Measurements from ENCODE around the gene CCR7. TPM values are rescaled to one million over a fixed set of nuclear protein-coding genes. Genes with fewer than 3 reads are reported as not detected.

Gene CCR7
- total and polyA plus RNA-seq, 2 of the 8 experiments (the other 6 are each of a cell fraction or from before 2014, with no cell fraction given) = 0.12 to 0.17 TPM

- no peak overlapping the region for H2AK5ac ChIP-seq (ENCODE audit: low read depth, low read length)
- no peak overlapping the region for H3K18ac ChIP-seq (ENCODE audit: extremely low read depth, low read length)
- H3K9me3 ChIP-seq (ENCODE audit: insufficient read depth in 2 of 2, low read depth in 1 of 2, low read length in 1 of 2) = no peaks in the 10 kb centered on the region
- H3K79me1 ChIP-seq (ENCODE audit: low read depth, low read length) = no peaks in the 10 kb centered on the region
- CTCF ChIA-PET (ENCODE audit: partially characterized antibody) = interaction anchor here (1.1 to 1.3 kb wide), 3 partner anchors 16 to 38 kb away, joined by 3 to 6 read pairs (median 3); no protein-coding TSS in a partner anchor
- H2BK15ac ChIP-seq (ENCODE audit: low read length) = no peak overlapping the region
- no peak overlapping the region for H3K56ac ChIP-seq (replicated peaks; ENCODE audit: insufficient read length, low read depth, low read length)
- no peak overlapping the region for H3K27ac ChIP-seq (ENCODE audit: low read depth, low read length)
- H4K20me1 ChIP-seq (replicated peaks in 1 of 2; ENCODE audit: control insufficient read depth in 1 of 2, insufficient read depth in 2 of 2, low read length in 2 of 2) = no peaks in the 10 kb centered on the region
- H2BK5ac ChIP-seq (ENCODE audit: low read depth, low read length) = no peak overlapping the region
- H3K23ac ChIP-seq (ENCODE audit: insufficient read length) = no peak overlapping the region
- TF ChIP-seq ATF2 (IDR thresholded peaks at IDR 0.05; ENCODE audit: low read length) = no peak
- no peak for TF ChIP-seq HDAC2 (IDR thresholded peaks at IDR 0.05; ENCODE audit: borderline replicate concordance in 1 of 2, low read depth in 2 of 2, low read length in 2 of 2)
- TF ChIP-seq TBP (IDR thresholded peaks at IDR 0.05; ENCODE audit: low read depth, low read length) = no peak
- TF ChIP-seq CBX8 (IDR thresholded peaks at IDR 0.05; ENCODE audit: borderline replicate concordance, low read depth, low read length) = no peak
- TF ChIP-seq CTBP2 (IDR thresholded peaks at IDR 0.05; ENCODE audit: borderline replicate concordance, insufficient read depth, insufficient read length, low read length) = no peak
- TF ChIP-seq SRF (IDR thresholded peaks at IDR 0.05; ENCODE audit: low read depth, low read length) = no peak
- no peak for TF ChIP-seq RXRA (IDR thresholded peaks at IDR 0.05; ENCODE audit: insufficient read depth, low read depth, low read length)
- TF ChIP-seq KDM1A (IDR thresholded peaks at IDR 0.05; ENCODE audit: borderline replicate concordance, low read length) = no peak
- TF ChIP-seq NANOG (IDR thresholded peaks at IDR 0.05; ENCODE audit: insufficient read depth, low read depth, low read length, poor library complexity, severe bottlenecking) = no peak
- no peak for TF ChIP-seq POLR2A (IDR thresholded peaks at IDR 0.05; ENCODE audit: control extremely low read depth in 1 of 2, low read depth in 2 of 2, low read length in 2 of 2)
- TF ChIP-seq BRCA1 (IDR thresholded peaks at IDR 0.05; ENCODE audit: low read depth, low read length) = no peak
- H2BK20ac ChIP-seq (ENCODE audit: low read length) = no peak overlapping the region
- no peaks in the 10 kb centered on the region for H3K79me2 ChIP-seq (ENCODE audit: control insufficient read depth in 1 of 2, insufficient read depth in 2 of 2, low read length in 2 of 2)
- no peaks in the 10 kb centered on the region; a peak in 1 of 7 replicates for H3K27me3 ChIP-seq (replicated peaks in 1 of 4; ENCODE audit: control insufficient read depth in 3 of 4, extremely low read depth in 1 of 4, insufficient read depth in 3 of 4, low read length in 3 of 4)
- FAIRE-seq (no peak), DNase-seq (ENCODE audit: low read depth in 1 of 2, low spot score in 2 of 2) (no peak)
- no peak overlapping the region for H3K14ac ChIP-seq (ENCODE audit: insufficient read length)
- H2AFZ ChIP-seq (ENCODE audit: low read length) = no peak overlapping the region
- no peak overlapping the region for H3K4me2 ChIP-seq (ENCODE audit: insufficient read depth in 1 of 2, low read depth in 2 of 2, low read length in 2 of 2)
- no peak overlapping the region for H2BK12ac ChIP-seq (ENCODE audit: low read depth, low read length)
- no peaks in the 10 kb centered on the region for H3K23me2 ChIP-seq (ENCODE audit: low read depth, low read length)
- H2BK120ac ChIP-seq (replicated peaks; ENCODE audit: low read depth, low read length) = no peak overlapping the region
- POLR2A ChIA-PET (ENCODE audit: partially characterized antibody) = interaction anchor here (1.6 kb wide), 1 partner anchor 50 kb away, joined by 4 read pairs; no protein-coding TSS in a partner anchor
- no peak overlapping the region for H4K91ac ChIP-seq (replicated peaks; ENCODE audit: insufficient read length, low read length)
- no peak overlapping the region for H4K8ac ChIP-seq (ENCODE audit: extremely low read depth, insufficient read depth, low read length)
- no peak overlapping the region for H3K4me3 ChIP-seq (ENCODE audit: extremely low read depth in 1 of 4, insufficient read depth in 2 of 4, low read depth in 3 of 4, low read length in 4 of 4)
- no peaks in the 10 kb centered on the region for H3K36me3 ChIP-seq (ENCODE audit: control insufficient read depth in 2 of 4, insufficient read depth in 4 of 4, low read length in 3 of 4)
- 93% methylated on average over 5 of the region's 5 CpGs; no CpG with 5 or more reads in 1 of the 2 experiments for WGBS, 2 experiments (ENCODE audit: extremely low coverage in 1 of 2, insufficient coverage in 1 of 2, insufficient read length in 1 of 2, insufficient replicate concordance in 2 of 2, low coverage in 1 of 2, low lambda C conversion rate in 2 of 2, missing lambda C conversion rate in 1 of 2)
- H3K9ac ChIP-seq (replicated peaks in 1 of 4; ENCODE audit: extremely low read depth in 1 of 4, low read depth in 3 of 4, low read length in 3 of 4) = no peak overlapping the region
- H4K5ac ChIP-seq (ENCODE audit: insufficient read length, low read depth, low read length) = no peak overlapping the region
- no peak overlapping the region for H3K4ac ChIP-seq (replicated peaks; ENCODE audit: insufficient read length, low read depth, low read length)
- peaks cover 0 to 3% (median 0%) of the 10 kb centered on the region in 4 experiments; a peak in 2 of 7 replicates for H3K4me1 ChIP-seq (replicated peaks in 1 of 4; ENCODE audit: control insufficient read depth in 3 of 4, insufficient read depth in 4 of 4, low read length in 3 of 4)
These were observed 33.0 kb upstream of the CCR7 start for GRCh38 chr17:40598301-40598618.
